GM12875 (cell line): ENCODE data around the gene STAT4.

ENCODE experiments used
- H3K4me3 ChIP-seq: one replicate; pipeline ENCODE4 v1.5.1; 2011; ENCODE audit warnings: low read depth, low read length, control low read depth
- CTCF ChIP-seq: IDR thresholded peaks from 2 replicates; pipeline ENCODE4 v1.5.1; 2011; ENCODE audit warnings: low read depth, mild to moderate bottlenecking, control low read depth, inconsistent platforms, low read length, moderate library complexity, borderline replicate concordance; ENCODE audit not compliant: insufficient read depth

Gene STAT4

GRCh38 chr2:191008286-191008685, 142.5 kb downstream of the STAT4 start:
- H3K4me3 ChIP-seq: no peak overlapping the region
- TF ChIP-seq CTCF: no peak

- TF ChIP-seq CTCF: no peak
- H3K4me3 ChIP-seq: no peak overlapping the region
Observed at GRCh38 chr2:191006997-191007783, 143.6 kb downstream of the STAT4 start.

GRCh38 chr2:191006297-191006696, 144.5 kb downstream of the STAT4 start:
- H3K4me3 ChIP-seq: no peak overlapping the region
- no peak for TF ChIP-seq CTCF

- H3K4me3 ChIP-seq: no peak overlapping the region
- TF ChIP-seq CTCF: no peak
Observed at GRCh38 chr2:191003405-191004309, 147.1 kb downstream of the STAT4 start.

GRCh38 chr2:191001624-191002023, 149.2 kb downstream of the STAT4 start:
- no peak overlapping the region for H3K4me3 ChIP-seq
- TF ChIP-seq CTCF: no peak

GRCh38 chr2:191001032-191001431, 149.8 kb downstream of the STAT4 start:
- no peak overlapping the region for H3K4me3 ChIP-seq
- TF ChIP-seq CTCF: no peak
